ENCODE measurements around the gene EHMT2.
A peak's percentile ranks its signal among the peaks of the same experiment; 100 is the strongest.
"Not testable (repeated sequence)": the region's sequence is repeated elsewhere in the genome, so short reads cannot be mapped to it uniquely, and the experiment has no call there.

The EHMT2 gene

GRCh38 chr6:31875877-31876276 lies 21.6 kb downstream of the EHMT2 start:
- Histone ChIP-seq H3K27ac (ENCODE audit: low read length) (no peak overlapping the region), H3K4me1 (ENCODE audit: insufficient read depth, low read length) (no peaks in the 10 kb centered on the region), H3K4me3 (ENCODE audit: low read length) (no peak overlapping the region), H3K27me3 (ENCODE audit: insufficient read depth, low read length) (no peaks in the 10 kb centered on the region), H3K9me3 (ENCODE audit: insufficient read depth, low read depth, low read length) (no peaks in the 10 kb centered on the region), H3K9ac (ENCODE audit: low read depth, low read length) (no peak overlapping the region), H3K36me3 (ENCODE audit: insufficient read depth, low read depth, low read length) (peaks cover 15% of the 10 kb centered on the region)

GRCh38 chr6:31874836-31875572 lies 22.5 kb downstream of the EHMT2 start:
- Histone ChIP-seq H3K36me3 (ENCODE audit: insufficient read depth, low read depth, low read length) (peaks cover 6% of the 10 kb centered on the region), H3K9ac (ENCODE audit: low read depth, low read length) (no peak overlapping the region), H3K9me3 (ENCODE audit: insufficient read depth, low read depth, low read length) (no peaks in the 10 kb centered on the region), H3K27me3 (ENCODE audit: insufficient read depth, low read length) (no peaks in the 10 kb centered on the region), H3K4me1 (ENCODE audit: insufficient read depth, low read length) (no peaks in the 10 kb centered on the region), H3K4me3 (ENCODE audit: low read length) (no peak overlapping the region), H3K27ac (ENCODE audit: low read length) (no peak overlapping the region)

- Histone ChIP-seq H3K4me3 (ENCODE audit: low read length) (no peak overlapping the region), H3K36me3 (ENCODE audit: insufficient read depth, low read depth, low read length) (no peaks in the 10 kb centered on the region), H3K4me1 (ENCODE audit: insufficient read depth, low read length) (no peaks in the 10 kb centered on the region), H3K27ac (ENCODE audit: low read length) (no peak overlapping the region), H3K27me3 (ENCODE audit: insufficient read depth, low read length) (no peaks in the 10 kb centered on the region), H3K9me3 (ENCODE audit: insufficient read depth, low read depth, low read length) (no peaks in the 10 kb centered on the region), H3K9ac (ENCODE audit: low read depth, low read length) (no peak overlapping the region)
Measured at GRCh38 chr6:31874084-31874670, 23.3 kb downstream of the EHMT2 start.

DNA sequence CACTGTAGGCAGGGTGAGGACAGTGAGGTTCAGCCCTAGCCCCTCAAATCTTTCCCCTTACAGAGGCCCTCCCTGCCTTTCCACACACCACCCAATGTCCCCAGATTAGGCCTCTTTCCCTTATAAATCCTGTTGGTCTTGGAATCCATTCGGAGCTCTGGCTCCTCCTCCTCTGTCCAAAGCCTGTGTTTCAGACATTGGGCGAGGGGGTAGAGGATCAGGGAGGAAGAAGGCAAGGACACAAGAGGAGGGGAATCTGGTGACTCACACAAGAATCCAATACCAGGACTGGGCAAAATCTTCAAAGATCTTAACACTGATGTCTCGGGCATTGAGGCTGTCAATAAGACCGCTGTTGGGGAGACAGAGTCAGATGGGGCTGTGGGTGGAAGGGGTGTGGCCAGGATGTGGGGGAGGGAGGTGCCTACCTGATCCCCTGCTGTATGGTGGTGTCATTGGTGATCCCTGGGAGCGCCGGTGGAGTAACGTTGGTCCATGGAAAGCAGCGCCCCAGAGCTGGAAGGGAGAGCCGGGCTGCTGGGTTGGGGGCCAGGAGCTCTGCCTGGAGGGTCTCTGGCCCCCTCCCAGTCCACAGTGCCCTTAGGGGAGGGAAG lies 26.3 kb downstream of the EHMT2 start:
- Histone ChIP-seq H3K36me3 (ENCODE audit: insufficient read depth, low read depth, low read length) (no peaks in the 10 kb centered on the region), H3K9ac (ENCODE audit: low read depth, low read length) (no peak overlapping the region), H3K4me1 (ENCODE audit: insufficient read depth, low read length) (no peaks in the 10 kb centered on the region), H3K27ac (ENCODE audit: low read length) (no peak overlapping the region), H3K4me3 (ENCODE audit: low read length) (no peak overlapping the region), H3K27me3 (ENCODE audit: insufficient read depth, low read length) (no peaks in the 10 kb centered on the region), H3K9me3 (ENCODE audit: insufficient read depth, low read depth, low read length) (no peaks in the 10 kb centered on the region)

GRCh38 chr6:31870385-31870921 lies 27.0 kb downstream of the EHMT2 start:
- H3K9me3 ChIP-seq (ENCODE audit: insufficient read depth, low read depth, low read length): no peaks in the 10 kb centered on the region
- H3K4me1 ChIP-seq (ENCODE audit: insufficient read depth, low read length): no peaks in the 10 kb centered on the region
- no peak overlapping the region for H3K4me3 ChIP-seq (ENCODE audit: low read length)
- no peaks in the 10 kb centered on the region for H3K36me3 ChIP-seq (ENCODE audit: insufficient read depth, low read depth, low read length)
- no peak overlapping the region for H3K9ac ChIP-seq (ENCODE audit: low read depth, low read length)
- no peaks in the 10 kb centered on the region for H3K27me3 ChIP-seq (ENCODE audit: insufficient read depth, low read length)
- H3K27ac ChIP-seq (ENCODE audit: low read length): no peak overlapping the region

DNA sequence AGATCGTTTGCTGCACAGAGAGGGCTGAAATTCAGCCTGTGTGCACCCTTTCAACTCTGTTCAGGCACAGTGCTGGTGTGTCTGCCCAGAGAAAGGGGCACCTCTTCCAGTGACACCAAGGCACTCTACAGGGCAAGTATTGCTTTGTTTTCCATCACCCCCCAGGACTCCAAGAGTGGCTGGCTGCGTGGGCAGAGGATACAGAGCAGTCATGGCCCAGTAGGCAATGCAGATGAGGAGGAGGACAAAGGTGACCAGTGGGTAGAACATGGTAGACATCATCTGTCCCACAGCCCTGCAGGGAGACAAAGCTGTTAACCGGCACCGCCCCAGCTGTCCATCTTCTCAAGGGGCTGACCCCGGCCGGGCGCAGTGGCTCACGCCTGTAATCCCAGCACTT lies 28.2 kb downstream of the EHMT2 start:
- no peak overlapping the region for H3K27ac ChIP-seq (ENCODE audit: low read length)
- H3K4me3 ChIP-seq (ENCODE audit: low read length): no peak overlapping the region
- no peaks in the 10 kb centered on the region for H3K9me3 ChIP-seq (ENCODE audit: insufficient read depth, low read depth, low read length)
- no peaks in the 10 kb centered on the region for H3K27me3 ChIP-seq (ENCODE audit: insufficient read depth, low read length)
- H3K9ac ChIP-seq (ENCODE audit: low read depth, low read length): no peak overlapping the region
- H3K4me1 ChIP-seq (ENCODE audit: insufficient read depth, low read length): peaks cover 1% of the 10 kb centered on the region; the same call in 1 of the 2 replicates
- no peaks in the 10 kb centered on the region for H3K36me3 ChIP-seq (ENCODE audit: insufficient read depth, low read depth, low read length)

- H3K9ac ChIP-seq (ENCODE audit: low read depth, low read length); H3K27me3 ChIP-seq (ENCODE audit: insufficient read depth, low read length); H3K27ac ChIP-seq (ENCODE audit: low read length); H3K9me3 ChIP-seq (ENCODE audit: insufficient read depth, low read depth, low read length); H3K4me3 ChIP-seq (ENCODE audit: low read length); H3K4me1 ChIP-seq (ENCODE audit: insufficient read depth, low read length); H3K36me3 ChIP-seq (ENCODE audit: insufficient read depth, low read depth, low read length): not testable (repeated sequence)
Measured at GRCh38 chr6:31868658-31868971, 28.9 kb downstream of the EHMT2 start.

DNA sequence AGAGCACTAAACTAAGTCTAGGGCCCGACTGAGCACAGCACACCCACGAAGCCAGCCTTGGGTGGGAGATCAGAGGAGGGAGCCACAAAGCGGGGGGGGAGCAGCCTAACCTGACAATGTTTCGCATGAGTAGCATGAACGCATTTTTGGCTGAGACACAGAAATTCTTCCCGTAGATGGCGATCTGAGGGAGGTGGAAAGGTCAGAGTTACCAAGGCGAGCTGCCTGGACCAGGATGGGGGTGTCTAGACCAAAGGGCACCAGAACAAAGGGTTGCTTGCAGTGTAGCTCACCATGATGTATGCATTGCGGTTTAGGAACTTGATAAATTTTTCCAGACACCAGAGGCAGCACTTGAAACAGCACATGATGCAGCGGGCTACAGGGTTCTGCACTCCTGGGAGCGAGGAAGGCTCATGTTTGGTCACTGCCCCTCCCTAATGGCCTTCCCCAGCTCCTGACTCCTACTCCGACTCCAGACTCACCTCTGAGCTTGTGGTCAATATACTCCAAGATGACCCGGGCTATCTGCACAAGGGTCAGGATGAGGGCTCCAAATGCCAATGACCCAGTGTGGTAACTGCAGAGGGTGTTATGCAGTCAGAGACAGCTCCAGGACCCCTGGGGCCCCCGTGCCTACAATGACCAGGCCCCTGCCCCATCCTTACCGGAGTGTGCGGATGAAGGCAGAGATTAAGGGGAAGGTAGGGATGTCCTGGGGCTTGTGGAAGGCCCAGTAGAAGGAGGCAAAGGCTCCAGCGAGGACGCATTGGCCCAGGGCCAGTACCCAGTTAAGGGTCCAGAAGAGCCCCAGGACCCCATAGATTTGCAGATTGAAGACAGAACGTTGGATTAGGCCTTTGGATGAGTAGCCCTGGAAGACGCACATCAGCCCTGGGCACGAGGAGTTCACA lies 32.0 kb downstream of the EHMT2 start:
- Histone ChIP-seq H3K27me3 (ENCODE audit: insufficient read depth, low read length) (0 out of 2 replicates have a peak, but pooled peaks cover 6% of the 10 kb centered on the region), H3K9ac (ENCODE audit: low read depth, low read length) (no peak overlapping the region), H3K27ac (ENCODE audit: low read length) (no peak overlapping the region), H3K4me3 (ENCODE audit: low read length) (no peak overlapping the region), H3K36me3 (ENCODE audit: insufficient read depth, low read depth, low read length) (peaks cover 2% of the 10 kb centered on the region; the same call in 1 of the 2 replicates), H3K4me1 (ENCODE audit: insufficient read depth, low read length) (peaks cover 6% of the 10 kb centered on the region; the same call in 1 of the 2 replicates), H3K9me3 (ENCODE audit: insufficient read depth, low read depth, low read length) (no peaks in the 10 kb centered on the region)

- peaks cover 9% of the 10 kb centered on the region for H3K36me3 ChIP-seq (ENCODE audit: insufficient read depth, low read depth, low read length)
- H3K27ac ChIP-seq (ENCODE audit: low read length): no peak overlapping the region
- H3K4me3 ChIP-seq (ENCODE audit: low read length): no peak overlapping the region; the same call in 1 of the 2 replicates
- 0 out of 2 replicates have a peak, but pooled peaks cover 6% of the 10 kb centered on the region for H3K27me3 ChIP-seq (ENCODE audit: insufficient read depth, low read length)
- H3K9me3 ChIP-seq (ENCODE audit: insufficient read depth, low read depth, low read length): no peaks in the 10 kb centered on the region
- H3K4me1 ChIP-seq (ENCODE audit: insufficient read depth, low read length): peaks cover 6% of the 10 kb centered on the region; the same call in 1 of the 2 replicates
- no peak overlapping the region for H3K9ac ChIP-seq (ENCODE audit: low read depth, low read length)
Measured at GRCh38 chr6:31864818-31865204, 32.7 kb downstream of the EHMT2 start.

- Histone ChIP-seq H3K36me3 (ENCODE audit: insufficient read depth, low read depth, low read length) (peaks cover 15% of the 10 kb centered on the region), H3K4me3 (ENCODE audit: low read length) (peak overlapping the region; percentile 89)
- not testable (repeated sequence) for H3K27ac ChIP-seq (ENCODE audit: low read length)
Measured at GRCh38 chr6:31864123-31864562, 33.4 kb downstream of the EHMT2 start.

More at GRCh38 chr6:31864123-31864562, 33.4 kb downstream of the EHMT2 start:
- H3K9me3 ChIP-seq (ENCODE audit: insufficient read depth, low read depth, low read length); H3K4me1 ChIP-seq (ENCODE audit: insufficient read depth, low read length); H3K27me3 ChIP-seq (ENCODE audit: insufficient read depth, low read length): not testable (repeated sequence)
- peak overlapping the region; percentile 77; the same call in 1 of the 2 replicates for H3K9ac ChIP-seq (ENCODE audit: low read depth, low read length)
